Karpas-422 (cell line): ENCODE measurements around the gene POLR3F. TPM values are rescaled to one million over a fixed set of nuclear protein-coding genes. Genes with fewer than 3 reads are reported as not detected.

Source experiments
- DNase-seq: peaks from one replicate; pipeline ENCODE4 v3.0.0-alpha.2; 2015
- H2AFZ ChIP-seq: fragments of 200-600 bp; sonication (generic); 2 replicates; pipeline ENCODE4 v1.6.1; 2014; ENCODE audit warnings: antibody characterized with exemption, low read length, mixed read lengths
- H3K27ac ChIP-seq: fragments of 200-600 bp; sonication (generic); 2 replicates; pipeline ENCODE4 v1.5.1; 2014; ENCODE audit warnings: mild to moderate bottlenecking, low read length, moderate library complexity
- H3K27me3 ChIP-seq: fragments of 200-600 bp; sonication (generic); 2 replicates; pipeline ENCODE4 v1.6.1; 2014; ENCODE audit warnings: low read length, mixed read lengths
- H3K36me3 ChIP-seq: fragments of 200-600 bp; sonication (generic); 2 replicates; pipeline ENCODE4 v1.6.1; 2014; ENCODE audit warnings: low read length, mixed read lengths; ENCODE audit not compliant: insufficient read depth
- H3K4me1 ChIP-seq: fragments of 200-600 bp; sonication (generic); 2 replicates; pipeline ENCODE4 v1.6.1; 2014; ENCODE audit warnings: mild to moderate bottlenecking, low read length, mixed read lengths
- H3K4me2 ChIP-seq: fragments of 200-600 bp; sonication (generic); 2 replicates; pipeline ENCODE4 v1.6.1; 2014; ENCODE audit warnings: low read length, low read depth, mild to moderate bottlenecking; ENCODE audit not compliant: poor library complexity, severe bottlenecking
- H3K4me3 ChIP-seq: fragments of 200-600 bp; sonication (generic); 2 replicates; pipeline ENCODE4 v1.5.1; 2014; ENCODE audit warnings: mild to moderate bottlenecking, antibody characterized with exemption, low read length, mixed read lengths
- H3K79me2 ChIP-seq: fragments of 200-600 bp; sonication (generic); 2 replicates; pipeline ENCODE4 v1.6.1; 2014; ENCODE audit warnings: mild to moderate bottlenecking, low read length, mixed read lengths
- H3K9ac ChIP-seq: fragments of 200-600 bp; sonication (generic); 2 replicates; pipeline ENCODE4 v1.6.0; 2014; ENCODE audit warnings: low read length
- H3K9me2 ChIP-seq: fragments of 200-600 bp; sonication (generic), shearing (Covaris generic); replicated peaks from 2 replicates; pipeline ENCODE4 v1.6.0; 2014; ENCODE audit warnings: mild to moderate bottlenecking, low read length, moderate library complexity; ENCODE audit not compliant: insufficient read depth
- H3K9me3 ChIP-seq: fragments of 300-700, 200-600 bp; sonication (generic); 2 replicates; pipeline ENCODE4 v1.6.1; 2014; ENCODE audit warnings: low read length, mixed read lengths
- H4K20me1 ChIP-seq: fragments of 200-600 bp; sonication (generic); 2 replicates; pipeline ENCODE4 v1.6.1; 2014; ENCODE audit warnings: mild to moderate bottlenecking, antibody characterized with exemption, low read length, low read depth; ENCODE audit not compliant: insufficient read depth
- small RNA-seq: library from RNA; depleted of rRNA; stranded (forward); fragments of <200 nt; gene quantifications from one replicate; pipeline ENCODE3, GENCODE V24; 2014
- total RNA-seq: library from RNA; depleted of rRNA; stranded (reverse); fragments of >200 nt; shearing (Covaris generic); gene quantifications from 2 replicates; pipeline ENCODE4 v1.2.3, GENCODE V29; 2014; ENCODE audit warnings: low replicate concordance; rRNA removed

POLR3F gene
- total RNA-seq, 1 experiment from 2014 or later, result 31.7 TPM

GRCh38 chr20:18527836-18528235, 60.6 kb downstream of the POLR3F start:
- no peak for DNase-seq
- Histone ChIP-seq H4K20me1 (no peaks in the 10 kb centered on the region), H3K4me2 (no peak overlapping the region), H3K36me3 (peaks cover 57% of the 10 kb centered on the region), H3K27me3 (no peaks in the 10 kb centered on the region), H3K9ac (no peak overlapping the region), H3K27ac (no peak overlapping the region), H3K9me2 (no peaks in the 10 kb centered on the region), H3K4me1 (peaks cover 4% of the 10 kb centered on the region), H3K4me3 (no peak overlapping the region), H3K79me2 (no peaks in the 10 kb centered on the region), H2AFZ (no peak overlapping the region), H3K9me3 (no peaks in the 10 kb centered on the region)

GRCh38 chr20:18529041-18529440, 61.9 kb downstream of the POLR3F start:
- peaks cover under 1% of the 10 kb centered on the region for H3K4me1 ChIP-seq
- H3K9ac ChIP-seq, result no peak overlapping the region
- H2AFZ ChIP-seq, result no peak overlapping the region
- no peak overlapping the region for H3K27ac ChIP-seq
- H4K20me1 ChIP-seq, result no peaks in the 10 kb centered on the region
- H3K27me3 ChIP-seq, result no peaks in the 10 kb centered on the region
- no peak overlapping the region for H3K4me3 ChIP-seq
- no peaks in the 10 kb centered on the region for H3K9me2 ChIP-seq
- no peak for DNase-seq
- H3K4me2 ChIP-seq, result no peak overlapping the region
- no peaks in the 10 kb centered on the region for H3K79me2 ChIP-seq
- H3K36me3 ChIP-seq, result peaks cover 69% of the 10 kb centered on the region
- H3K9me3 ChIP-seq, result no peaks in the 10 kb centered on the region

GRCh38 chr20:18532626-18533025, 65.4 kb downstream of the POLR3F start:
- no peak overlapping the region for H3K4me2 ChIP-seq
- H3K27ac ChIP-seq, result no peak overlapping the region
- no peaks in the 10 kb centered on the region for H3K27me3 ChIP-seq
- H2AFZ ChIP-seq, result no peak overlapping the region
- no peaks in the 10 kb centered on the region for H3K79me2 ChIP-seq
- no peak for DNase-seq
- no peaks in the 10 kb centered on the region for H3K9me3 ChIP-seq
- H4K20me1 ChIP-seq, result no peaks in the 10 kb centered on the region
- no peak overlapping the region for H3K9ac ChIP-seq
- H3K36me3 ChIP-seq, result peaks cover 63% of the 10 kb centered on the region
- no peak overlapping the region for H3K4me3 ChIP-seq
- no peaks in the 10 kb centered on the region for H3K4me1 ChIP-seq
- H3K9me2 ChIP-seq, result no peaks in the 10 kb centered on the region

- Histone ChIP-seq H4K20me1 (no peaks in the 10 kb centered on the region), H3K36me3 (peaks cover 56% of the 10 kb centered on the region), H3K9me2 (no peaks in the 10 kb centered on the region), H3K9ac (no peak overlapping the region), H3K79me2 (no peaks in the 10 kb centered on the region), H3K27ac (no peak overlapping the region), H2AFZ (no peak overlapping the region), H3K4me3 (no peak overlapping the region), H3K27me3 (no peaks in the 10 kb centered on the region), H3K4me1 (no peaks in the 10 kb centered on the region), H3K4me2 (no peak overlapping the region), H3K9me3 (no peaks in the 10 kb centered on the region)
- no peak for DNase-seq
These were observed 66.3 kb downstream of the POLR3F start for GRCh38 chr20:18533491-18533890.

- DNase-seq, result no peak
- no peak overlapping the region for H3K4me3 ChIP-seq
- H3K9me3 ChIP-seq, result no peaks in the 10 kb centered on the region
- no peak overlapping the region for H2AFZ ChIP-seq
- no peaks in the 10 kb centered on the region for H4K20me1 ChIP-seq
- H3K9ac ChIP-seq, result no peak overlapping the region
- H3K79me2 ChIP-seq, result no peaks in the 10 kb centered on the region
- H3K36me3 ChIP-seq, result peaks cover 52% of the 10 kb centered on the region
- no peak overlapping the region for H3K4me2 ChIP-seq
- H3K27me3 ChIP-seq, result no peaks in the 10 kb centered on the region
- H3K4me1 ChIP-seq, result no peaks in the 10 kb centered on the region
- H3K27ac ChIP-seq, result no peak overlapping the region
- no peaks in the 10 kb centered on the region for H3K9me2 ChIP-seq
These were observed 66.9 kb downstream of the POLR3F start for GRCh38 chr20:18533978-18534644.

Small RNA genes within 50 kb of the gene (small RNA-seq; reads per million reads assigned to genes)
- not detected for gene MIR3192
- not detected for gene RNA5SP476

Other genes starting within 250 kb of the POLR3F start
- 15.2 and 19.5 TPM in 2 replicates for gene ZNF133, start 178.9 kb upstream of the POLR3F start, total RNA-seq
- 27.9 and 35.6 TPM in 2 replicates for gene DZANK1, start 360 bp upstream of the POLR3F start, total RNA-seq
- 7.9 and 11.2 TPM in 2 replicates for gene RBBP9, start 29.8 kb downstream of the POLR3F start, total RNA-seq
- gene SEC23B, start 40.5 kb downstream of the POLR3F start, total RNA-seq, result 39.3 and 45.4 TPM in 2 replicates
- 101 and 268 TPM in 2 replicates for gene SMIM26, start 100.0 kb downstream of the POLR3F start, total RNA-seq
- 84.9 and 115 TPM in 2 replicates for gene DTD1, start 120.7 kb downstream of the POLR3F start, total RNA-seq